ENCODE measurements around the gene CYP8B1.

The CYP8B1 gene, protein sequence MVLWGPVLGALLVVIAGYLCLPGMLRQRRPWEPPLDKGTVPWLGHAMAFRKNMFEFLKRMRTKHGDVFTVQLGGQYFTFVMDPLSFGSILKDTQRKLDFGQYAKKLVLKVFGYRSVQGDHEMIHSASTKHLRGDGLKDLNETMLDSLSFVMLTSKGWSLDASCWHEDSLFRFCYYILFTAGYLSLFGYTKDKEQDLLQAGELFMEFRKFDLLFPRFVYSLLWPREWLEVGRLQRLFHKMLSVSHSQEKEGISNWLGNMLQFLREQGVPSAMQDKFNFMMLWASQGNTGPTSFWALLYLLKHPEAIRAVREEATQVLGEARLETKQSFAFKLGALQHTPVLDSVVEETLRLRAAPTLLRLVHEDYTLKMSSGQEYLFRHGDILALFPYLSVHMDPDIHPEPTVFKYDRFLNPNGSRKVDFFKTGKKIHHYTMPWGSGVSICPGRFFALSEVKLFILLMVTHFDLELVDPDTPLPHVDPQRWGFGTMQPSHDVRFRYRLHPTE

DNA sequence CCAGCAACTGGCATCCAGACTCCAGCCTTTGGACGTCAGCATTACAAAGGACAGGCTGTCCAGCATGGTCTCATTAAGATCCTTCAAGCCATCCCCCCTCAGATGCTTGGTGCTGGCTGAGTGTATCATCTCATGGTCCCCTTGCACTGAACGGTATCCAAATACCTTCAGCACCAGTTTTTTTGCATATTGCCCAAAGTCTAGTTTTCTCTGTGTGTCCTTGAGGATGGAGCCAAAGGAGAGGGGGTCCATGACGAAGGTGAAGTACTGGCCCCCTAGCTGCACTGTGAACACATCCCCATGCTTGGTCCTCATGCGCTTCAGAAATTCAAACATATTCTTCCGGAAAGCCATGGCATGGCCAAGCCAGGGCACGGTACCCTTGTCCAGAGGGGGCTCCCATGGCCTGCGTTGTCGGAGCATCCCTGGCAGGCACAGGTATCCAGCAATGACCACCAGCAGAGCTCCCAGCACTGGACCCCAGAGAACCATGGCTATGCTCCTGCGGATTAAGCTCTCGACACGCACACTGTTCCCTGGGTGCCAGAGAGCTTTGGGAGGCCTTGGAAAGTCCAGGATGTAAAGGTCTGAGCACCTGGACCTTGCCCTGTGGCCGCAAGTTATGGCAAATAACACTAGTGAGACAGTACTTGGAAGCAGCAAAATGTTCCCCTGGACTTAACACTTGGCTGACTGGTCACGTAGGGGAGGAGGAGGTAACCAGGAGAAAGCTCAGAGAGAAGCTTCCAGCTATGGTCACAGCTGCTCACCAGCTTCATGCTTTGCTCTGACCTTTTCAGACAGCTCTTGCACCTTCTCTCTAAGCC lies at the start of gene CYP8B1:
Gene CYP8B1, minus strand, starts transcription at position 555 of the 827 bp plus-strand sequence. Its CDS starts 63 bp downstream, at position 492.
- no peak for DNase-seq

DNA sequence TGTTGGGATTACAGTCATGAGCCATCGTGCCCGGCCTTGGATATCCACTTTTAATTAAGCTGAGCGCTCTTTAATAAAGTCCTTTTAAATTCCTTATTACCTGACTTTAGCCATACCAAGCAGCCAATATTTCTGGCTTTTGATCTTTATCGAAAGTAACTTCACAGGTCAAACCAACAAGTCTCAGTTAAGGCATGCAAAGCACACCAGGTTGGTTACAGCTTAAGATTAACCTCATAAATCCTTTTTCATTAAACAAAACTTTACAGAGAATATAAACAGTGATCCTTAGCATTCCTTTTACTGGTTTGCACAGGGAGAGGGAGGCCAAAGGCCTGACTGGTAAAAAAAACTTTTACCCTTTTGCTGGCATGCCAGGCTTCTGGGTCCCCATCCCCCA lies 47.9 kb upstream of the CYP8B1 start:
- DNase-seq = no peak

GRCh38 chr3:42914771-42915515 lies 39.3 kb upstream of the CYP8B1 start:
- no peak for DNase-seq

- no peak for DNase-seq
Observed at GRCh38 chr3:42911551-42911950, 35.9 kb upstream of the CYP8B1 start.

DNA sequence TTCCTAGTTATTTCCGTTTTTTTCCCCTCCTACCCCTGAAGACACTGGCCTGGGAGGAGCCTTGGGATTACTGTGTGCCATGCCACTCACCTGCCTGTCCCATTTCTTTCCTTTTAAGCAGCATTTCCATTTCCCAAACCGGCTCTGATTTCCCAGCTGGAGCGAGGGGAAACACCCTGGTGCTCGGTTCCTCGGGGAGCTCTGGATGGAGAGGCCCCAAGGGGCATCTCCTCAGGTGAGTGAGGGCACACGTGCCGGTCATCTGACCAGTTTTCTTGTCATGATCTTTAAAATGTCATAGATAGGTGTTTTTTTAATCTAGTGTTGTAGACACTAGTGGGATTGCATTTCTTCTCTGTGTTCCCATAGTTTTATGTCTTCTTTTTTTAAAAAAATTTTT lies 33.0 kb upstream of the CYP8B1 start:
- no peak for DNase-seq

DNA sequence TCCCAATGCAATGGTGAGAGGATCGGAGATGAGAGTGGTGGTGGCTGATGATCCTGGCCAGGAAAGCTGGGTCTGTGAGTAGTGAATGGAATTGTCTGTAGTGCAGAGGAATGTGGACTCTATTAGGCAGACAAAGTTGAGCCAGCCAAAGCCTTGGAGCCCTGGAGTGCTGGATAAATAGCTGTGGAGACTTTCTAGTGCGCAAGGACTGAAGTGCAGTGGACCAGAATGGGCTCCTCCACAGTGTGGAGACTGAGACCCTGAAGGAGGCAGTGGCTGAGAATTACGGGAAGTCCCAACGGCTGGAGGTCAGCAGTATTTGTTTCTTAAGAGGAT lies 31.1 kb upstream of the CYP8B1 start:
- no peak for DNase-seq

DNA sequence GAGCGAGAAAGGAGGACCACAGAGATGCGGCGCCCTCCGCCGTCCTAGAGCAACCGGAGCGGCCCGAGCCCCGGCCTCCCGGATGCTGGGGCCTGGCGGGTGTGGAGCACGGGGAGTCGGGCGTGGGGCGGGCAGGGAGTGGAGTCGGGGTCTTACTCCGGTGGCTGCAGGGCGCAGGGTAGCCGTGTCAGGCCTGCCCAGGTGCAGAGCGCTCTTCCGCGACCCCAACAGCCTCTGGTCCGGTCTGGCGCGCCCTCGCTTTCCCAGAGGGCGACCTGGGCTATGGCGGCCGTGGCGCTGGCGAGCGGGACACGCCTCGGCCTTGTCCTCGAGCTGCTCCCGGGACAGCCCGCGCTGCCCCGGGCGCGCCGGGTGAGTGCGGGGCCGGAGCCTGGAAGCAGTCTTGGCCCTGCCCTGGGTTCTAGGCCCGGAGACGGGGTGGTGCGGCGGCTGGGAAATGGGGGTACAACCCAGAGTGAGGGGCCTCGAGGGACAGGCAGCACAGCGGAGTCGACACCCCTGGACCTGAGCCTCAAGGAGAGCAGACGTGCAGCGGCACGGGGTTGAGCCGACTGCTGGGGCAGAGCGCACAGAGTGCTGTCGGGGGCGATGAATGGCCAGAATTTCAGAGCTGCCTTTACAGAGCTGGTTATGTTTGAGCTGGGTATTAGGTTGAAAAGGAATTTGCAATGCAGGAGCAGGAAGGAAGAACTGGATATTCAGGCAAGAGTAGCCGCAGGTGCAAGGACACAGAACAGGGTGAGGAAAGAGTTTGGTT lies 30.6 kb upstream of the CYP8B1 start, which contains the start of gene ZNF662:
Gene ZNF662, plus strand, starts transcription at position 73 of the 778 bp plus-strand sequence. CDS start 1,973 bp downstream, outside the sequence.
- DNase-seq = peak in 1 of 3 donors; percentile 24

GRCh38 chr3:42905740-42906069 lies 30.0 kb upstream of the CYP8B1 start:
- no peak for DNase-seq

GRCh38 chr3:42904076-42904475 lies 28.4 kb upstream of the CYP8B1 start:
- DNase-seq = no peak

GRCh38 chr3:42902257-42902656 lies 26.6 kb upstream of the CYP8B1 start:
- DNase-seq = no peak

- no peak for DNase-seq
Observed at GRCh38 chr3:42901073-42901415, 25.4 kb upstream of the CYP8B1 start.

- DNase-seq = no peak
Observed at GRCh38 chr3:42900226-42901072, 24.8 kb upstream of the CYP8B1 start.

DNA sequence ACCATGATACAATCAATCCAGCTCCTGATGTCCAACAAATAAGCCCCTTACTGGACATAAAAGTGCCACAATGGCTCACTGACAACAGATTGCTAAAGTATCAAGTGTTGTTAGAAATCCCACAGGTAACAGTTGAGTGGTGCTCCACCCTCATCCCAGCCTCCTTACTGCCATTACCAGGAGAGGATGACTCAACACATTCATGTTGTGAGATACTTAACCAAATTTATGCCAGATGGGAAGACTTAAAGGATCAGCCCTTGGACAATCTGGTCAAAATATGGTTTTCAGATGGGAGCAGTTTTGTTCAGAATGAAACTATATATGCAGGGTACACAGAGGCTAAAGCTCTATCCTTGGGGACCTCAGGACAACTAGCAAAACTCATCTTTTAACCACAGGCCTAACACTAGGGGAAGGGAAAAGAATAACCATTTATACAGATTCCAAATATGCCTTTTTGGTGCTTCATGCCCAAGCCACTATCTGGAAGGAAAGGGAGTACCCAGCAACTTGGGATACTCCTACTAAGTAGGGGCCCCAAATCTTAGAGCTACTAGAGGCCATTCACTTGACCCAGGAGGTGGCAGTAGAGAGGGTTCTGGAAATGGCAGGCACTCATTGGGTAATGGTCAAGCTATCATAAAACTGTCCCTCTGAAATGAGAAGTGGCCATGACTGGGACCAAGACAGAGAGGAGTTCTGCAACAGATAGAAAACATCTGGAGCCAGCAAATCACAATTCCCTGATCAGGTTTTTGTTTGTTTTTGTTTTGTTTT lies 23.4 kb upstream of the CYP8B1 start:
- DNase-seq = peak in 1 of 3 donors; percentile 10

DNA sequence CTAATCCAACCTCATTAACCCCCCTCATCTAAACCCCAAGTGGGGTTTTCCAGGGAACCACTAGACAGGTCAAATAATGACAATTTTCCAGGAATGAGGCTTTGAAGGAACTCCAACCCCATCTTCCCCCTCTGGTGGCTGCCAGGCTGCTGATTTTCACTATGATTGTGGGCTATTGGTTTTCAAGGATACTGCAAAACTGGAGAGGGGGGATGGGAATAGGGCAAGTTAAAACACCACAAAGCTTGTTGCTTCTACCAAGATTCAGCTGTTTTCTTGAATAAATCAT lies 19.8 kb upstream of the CYP8B1 start:
- no peak for DNase-seq

DNA sequence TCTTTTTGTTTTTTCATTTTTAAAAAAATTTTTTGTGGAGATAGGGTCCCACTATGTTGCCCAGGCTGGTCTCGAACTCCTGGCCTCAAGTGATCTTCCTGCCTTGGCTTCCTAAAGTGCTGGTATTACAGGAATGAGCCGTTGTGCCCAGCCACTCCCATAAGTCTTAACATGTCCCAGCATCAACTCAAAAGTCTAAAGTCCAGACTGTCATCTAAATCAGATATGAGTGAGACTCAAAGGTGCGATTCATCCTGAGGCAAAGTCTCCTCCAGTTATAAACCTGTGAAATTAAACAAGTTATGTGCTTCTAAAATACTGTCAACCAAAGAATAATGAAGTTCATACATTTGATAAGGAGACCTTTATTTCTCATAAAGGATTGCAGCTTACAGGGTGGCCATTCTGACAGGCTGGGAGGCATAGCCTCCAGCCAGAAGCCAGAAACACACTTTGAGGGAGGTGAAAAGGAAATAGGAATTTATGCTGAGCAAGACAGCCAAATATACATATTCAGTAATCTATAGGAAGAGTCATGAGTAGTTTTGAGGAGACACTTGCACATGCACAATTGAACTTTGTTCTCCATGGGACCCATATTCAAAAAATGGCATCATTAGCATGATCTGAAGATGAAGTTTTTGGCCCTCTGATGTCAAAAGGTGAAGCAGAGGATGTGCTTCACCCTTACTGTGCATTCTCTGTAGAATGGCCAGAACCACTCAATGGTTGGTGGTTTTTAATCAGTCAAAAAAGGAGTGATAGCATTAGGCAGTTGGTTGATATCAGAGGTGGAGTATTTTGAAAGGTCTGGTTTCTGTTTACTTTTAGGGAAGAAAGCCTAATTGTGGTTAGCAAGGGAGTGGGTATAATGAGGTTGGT lies 19.3 kb upstream of the CYP8B1 start:
- DNase-seq = no peak

DNA sequence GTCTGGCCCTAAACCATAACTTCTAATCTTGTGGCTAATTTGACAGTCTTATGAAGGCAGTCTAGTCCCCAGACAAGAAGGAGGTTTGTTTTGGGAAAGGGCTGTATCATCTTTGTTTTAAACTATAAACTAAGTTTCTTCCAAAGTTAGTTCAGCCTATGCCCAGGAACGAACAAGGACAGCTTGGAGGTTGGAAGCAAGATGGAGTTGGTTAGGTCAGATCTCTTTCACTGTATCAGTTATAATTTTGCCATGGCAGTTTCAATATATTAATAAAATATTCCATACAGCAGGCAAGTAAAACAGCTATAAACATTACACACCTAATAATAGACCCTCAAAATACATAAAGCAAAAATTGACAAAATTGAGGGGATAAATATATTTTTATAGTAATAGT lies 17.1 kb upstream of the CYP8B1 start:
- no peak for DNase-seq

DNA sequence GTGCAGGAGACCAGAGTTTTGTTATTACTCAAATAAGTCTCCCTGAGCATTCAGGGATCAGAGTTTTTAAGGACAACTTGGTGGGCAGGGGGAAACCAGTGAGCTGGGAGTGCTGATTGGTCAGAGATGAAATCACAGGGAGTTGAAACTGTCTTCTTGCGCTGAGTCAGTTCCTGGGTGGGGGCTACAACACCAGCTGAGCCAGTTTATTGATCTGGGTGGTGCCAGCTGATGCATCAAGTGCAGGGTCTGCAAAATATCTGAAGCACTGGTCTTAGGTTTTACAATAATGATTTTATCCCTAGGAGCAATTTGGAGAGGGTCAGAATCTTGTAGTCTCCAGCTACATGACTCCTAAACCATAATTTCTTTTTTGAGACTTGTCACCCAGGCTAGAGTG lies 16.5 kb upstream of the CYP8B1 start:
- no peak for DNase-seq

- no peak for DNase-seq
Observed at GRCh38 chr3:42891042-42891441, 15.4 kb upstream of the CYP8B1 start.

GRCh38 chr3:42887084-42887483 lies 11.4 kb upstream of the CYP8B1 start:
- no peak for DNase-seq

DNA sequence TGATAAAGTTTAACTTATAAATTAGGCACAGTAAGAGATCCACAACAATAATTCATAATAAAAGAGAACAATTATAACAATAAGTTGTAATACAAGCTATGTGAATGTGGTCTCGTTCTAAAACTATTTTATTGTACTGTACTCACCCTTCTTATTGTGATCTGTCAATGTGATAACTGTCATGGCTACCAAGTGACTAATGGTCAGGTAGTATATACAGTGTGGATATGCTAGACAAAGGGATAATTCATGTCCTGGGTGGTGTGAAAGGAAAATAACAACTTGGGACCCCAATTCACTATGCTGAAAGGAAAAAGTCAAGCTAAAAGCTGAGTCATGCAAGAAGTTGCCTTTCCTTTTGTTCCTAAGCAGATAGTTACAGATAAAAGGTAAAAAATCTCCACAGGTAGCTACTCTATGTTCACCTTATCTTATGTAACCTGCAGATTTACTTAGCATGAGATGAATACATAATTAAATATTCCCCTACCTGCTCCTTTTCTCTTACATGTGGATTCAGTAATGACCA lies 10.7 kb upstream of the CYP8B1 start:
- no peak for DNase-seq
